Right lobe of liver (tissue), 4 donors: Measurements from ENCODE around the gene GRID2IP.

Experiments used
- POLR2A ChIP-seq: fragments of 450-650 bp; IDR thresholded peaks from one replicate; pipeline ENCODE4 v1.6.1; 2017; ENCODE audit warnings: antibody characterized with exemption, mild to moderate bottlenecking
- TF ChIP-seq, protein P1 (sequence below), 4 donors: fragments of 200-600 bp in 3 of 4; fragments of 450-650 bp in 1 of 4; IDR thresholded peaks; one replicate each; pipeline versions ENCODE4 v1.5.1 to v1.8.0; 2016 to 2022; ENCODE audit warnings: antibody characterized with exemption in 4 of 4, mild to moderate bottlenecking in 2 of 4
- donor health status: DM: no; HTN: no; CAD: no.
- donor health status: DM: no; HTN: no; CAD: no.
- donor health status: DM: no; HTN: yes; CAD: no.

DNA sequence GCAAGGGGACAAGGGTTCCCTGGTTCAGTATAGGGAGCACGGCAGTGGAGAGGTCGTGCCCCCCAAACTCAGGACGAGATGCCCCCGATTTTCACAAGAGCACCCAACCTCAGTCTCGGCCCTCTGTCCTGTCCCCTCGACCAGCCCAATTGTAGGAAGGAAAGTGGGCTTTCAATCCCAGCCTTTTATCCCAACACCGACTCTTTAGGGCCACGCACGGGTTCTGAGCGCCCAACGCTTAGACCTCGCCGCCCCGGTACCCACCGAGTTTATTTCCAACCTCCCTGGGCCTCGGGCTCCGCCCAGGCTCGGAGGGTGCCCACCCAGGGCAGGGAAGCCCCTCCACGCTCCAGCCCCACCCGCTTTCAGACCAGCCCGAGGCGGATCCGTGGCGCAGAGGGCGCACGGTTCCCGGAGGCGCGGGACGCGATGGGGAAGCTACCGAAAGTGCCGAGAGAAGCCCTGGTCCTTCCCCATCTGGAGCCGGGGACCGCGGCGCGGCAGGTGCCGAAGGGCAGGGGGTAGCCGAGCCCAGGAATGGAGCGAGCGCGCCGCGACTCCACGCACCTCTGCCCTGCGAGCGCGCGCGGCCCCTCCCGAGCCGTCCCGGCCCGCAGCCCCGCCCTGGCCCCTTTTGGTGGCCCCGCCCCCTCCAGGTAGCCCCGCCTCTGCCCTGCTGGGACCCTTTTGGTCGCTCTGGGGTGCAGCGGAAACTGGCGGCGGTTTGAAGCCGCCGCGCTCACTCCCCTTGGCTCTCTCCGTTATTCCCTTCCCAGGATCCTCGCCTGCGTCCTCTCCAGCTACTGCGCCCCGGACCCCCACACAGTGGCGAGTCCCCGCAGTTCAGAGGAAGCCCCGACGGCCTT lies 20.4 kb downstream of the GRID2IP start:
- TF ChIP-seq, protein P1, sequence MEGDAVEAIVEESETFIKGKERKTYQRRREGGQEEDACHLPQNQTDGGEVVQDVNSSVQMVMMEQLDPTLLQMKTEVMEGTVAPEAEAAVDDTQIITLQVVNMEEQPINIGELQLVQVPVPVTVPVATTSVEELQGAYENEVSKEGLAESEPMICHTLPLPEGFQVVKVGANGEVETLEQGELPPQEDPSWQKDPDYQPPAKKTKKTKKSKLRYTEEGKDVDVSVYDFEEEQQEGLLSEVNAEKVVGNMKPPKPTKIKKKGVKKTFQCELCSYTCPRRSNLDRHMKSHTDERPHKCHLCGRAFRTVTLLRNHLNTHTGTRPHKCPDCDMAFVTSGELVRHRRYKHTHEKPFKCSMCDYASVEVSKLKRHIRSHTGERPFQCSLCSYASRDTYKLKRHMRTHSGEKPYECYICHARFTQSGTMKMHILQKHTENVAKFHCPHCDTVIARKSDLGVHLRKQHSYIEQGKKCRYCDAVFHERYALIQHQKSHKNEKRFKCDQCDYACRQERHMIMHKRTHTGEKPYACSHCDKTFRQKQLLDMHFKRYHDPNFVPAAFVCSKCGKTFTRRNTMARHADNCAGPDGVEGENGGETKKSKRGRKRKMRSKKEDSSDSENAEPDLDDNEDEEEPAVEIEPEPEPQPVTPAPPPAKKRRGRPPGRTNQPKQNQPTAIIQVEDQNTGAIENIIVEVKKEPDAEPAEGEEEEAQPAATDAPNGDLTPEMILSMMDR (IDR thresholded peaks at IDR 0.05) = no peak
- no peak for TF ChIP-seq POLR2A
